ENCODE data around the gene TNPO1. TPM values are rescaled to one million over a fixed set of nuclear protein-coding genes. Genes with fewer than 3 reads are reported as not detected.
"Not testable (repeated sequence)": the region's sequence is repeated elsewhere in the genome, so short reads cannot be mapped to it uniquely, and the experiment has no call there.

The TNPO1 gene
- total RNA-seq, 1 experiment from 2014 or later: 201 TPM

DNA sequence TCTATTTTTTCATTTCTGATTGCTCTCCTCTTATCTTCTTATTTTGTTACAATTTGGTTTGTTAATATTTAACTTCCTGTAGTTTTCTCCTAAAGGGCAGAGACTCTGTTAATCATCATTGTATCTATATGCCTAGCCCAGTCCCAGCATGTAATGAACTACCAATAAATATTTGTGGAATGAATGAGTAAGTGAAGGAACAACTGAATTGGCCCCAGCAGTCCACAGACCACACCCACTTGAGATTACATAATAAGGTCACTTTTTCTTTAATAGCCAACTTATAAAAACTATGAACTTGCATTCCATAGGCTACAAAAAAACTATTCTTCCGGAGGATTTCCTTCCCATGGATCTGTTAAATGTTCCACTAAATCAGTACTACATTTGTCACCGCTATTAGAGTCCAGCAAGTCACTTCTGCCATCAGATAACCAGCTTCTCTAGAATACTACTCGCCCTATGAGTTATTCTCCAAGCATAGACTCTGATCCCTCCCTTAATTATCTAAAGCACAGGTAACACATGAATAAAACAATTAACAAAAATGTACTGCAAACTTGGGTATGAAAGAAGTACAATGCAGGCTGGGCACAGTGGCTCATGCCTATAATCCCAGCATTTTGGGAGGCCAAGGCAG lies 27.5 kb upstream of the TNPO1 start:
- CTCF ChIA-PET: no interaction called here
- H3K9me3 ChIP-seq (ENCODE audit: low read depth, low read length, poor library complexity, severe bottlenecking): no peaks in the 10 kb centered on the region
- no peak overlapping the region for H3K27ac ChIP-seq (ENCODE audit: low read depth, low read length, poor library complexity, severe bottlenecking)
- no peak for DNase-seq (ENCODE audit: low spot score)
- no peaks in the 10 kb centered on the region for H3K36me3 ChIP-seq (ENCODE audit: insufficient read depth, low read length, poor library complexity, severe bottlenecking)
- TF ChIP-seq, protein P1, sequence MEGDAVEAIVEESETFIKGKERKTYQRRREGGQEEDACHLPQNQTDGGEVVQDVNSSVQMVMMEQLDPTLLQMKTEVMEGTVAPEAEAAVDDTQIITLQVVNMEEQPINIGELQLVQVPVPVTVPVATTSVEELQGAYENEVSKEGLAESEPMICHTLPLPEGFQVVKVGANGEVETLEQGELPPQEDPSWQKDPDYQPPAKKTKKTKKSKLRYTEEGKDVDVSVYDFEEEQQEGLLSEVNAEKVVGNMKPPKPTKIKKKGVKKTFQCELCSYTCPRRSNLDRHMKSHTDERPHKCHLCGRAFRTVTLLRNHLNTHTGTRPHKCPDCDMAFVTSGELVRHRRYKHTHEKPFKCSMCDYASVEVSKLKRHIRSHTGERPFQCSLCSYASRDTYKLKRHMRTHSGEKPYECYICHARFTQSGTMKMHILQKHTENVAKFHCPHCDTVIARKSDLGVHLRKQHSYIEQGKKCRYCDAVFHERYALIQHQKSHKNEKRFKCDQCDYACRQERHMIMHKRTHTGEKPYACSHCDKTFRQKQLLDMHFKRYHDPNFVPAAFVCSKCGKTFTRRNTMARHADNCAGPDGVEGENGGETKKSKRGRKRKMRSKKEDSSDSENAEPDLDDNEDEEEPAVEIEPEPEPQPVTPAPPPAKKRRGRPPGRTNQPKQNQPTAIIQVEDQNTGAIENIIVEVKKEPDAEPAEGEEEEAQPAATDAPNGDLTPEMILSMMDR (conservative IDR thresholded peaks at IDR 0.05; ENCODE audit: low read depth, low read length): no peak
- TF ChIP-seq EZH2 (IDR thresholded peaks at IDR 0.05; ENCODE audit: borderline replicate concordance, low read depth, low read length, poor library complexity, severe bottlenecking): no peak
- H3K27me3 ChIP-seq (replicated peaks; ENCODE audit: insufficient read depth, low read depth, low read length, poor library complexity): peaks cover 5% of the 10 kb centered on the region
- no TSS peak for BruUV-seq (replicated peaks)
- intact Hi-C loops (cut with micrococcal nuclease; ENCODE audit: unreplicated experiment): no loop called here
- POLR2A ChIA-PET (ENCODE audit: low non-redundant PET): no interaction called here
- no peaks in the 10 kb centered on the region for H3K4me1 ChIP-seq (ENCODE audit: insufficient read depth, low read length, poor library complexity, severe bottlenecking)
- H3K4me3 ChIP-seq (ENCODE audit: low read depth, low read length, poor library complexity, severe bottlenecking): no peak overlapping the region

GRCh38 chr5:72790186-72790585 lies 26.3 kb upstream of the TNPO1 start:
- ChIA-PET POLR2A (ENCODE audit: low non-redundant PET) (no interaction called here), CTCF (no interaction called here)
- Histone ChIP-seq H3K27ac (ENCODE audit: low read depth, low read length, poor library complexity, severe bottlenecking) (no peak overlapping the region), H3K4me3 (ENCODE audit: low read depth, low read length, poor library complexity, severe bottlenecking) (no peak overlapping the region), H3K4me1 (ENCODE audit: insufficient read depth, low read length, poor library complexity, severe bottlenecking) (no peaks in the 10 kb centered on the region), H3K9me3 (ENCODE audit: low read depth, low read length, poor library complexity, severe bottlenecking) (no peaks in the 10 kb centered on the region), H3K36me3 (ENCODE audit: insufficient read depth, low read length, poor library complexity, severe bottlenecking) (no peaks in the 10 kb centered on the region), H3K27me3 (replicated peaks; ENCODE audit: insufficient read depth, low read depth, low read length, poor library complexity) (peaks cover 5% of the 10 kb centered on the region)
- intact Hi-C loops (cut with micrococcal nuclease; ENCODE audit: unreplicated experiment): no loop called here
- DNase-seq (ENCODE audit: low spot score): no peak
- no TSS peak for BruUV-seq (replicated peaks)
- no peak for TF ChIP-seq EZH2 (IDR thresholded peaks at IDR 0.05; ENCODE audit: borderline replicate concordance, low read depth, low read length, poor library complexity, severe bottlenecking)
- TF ChIP-seq, protein P1 (conservative IDR thresholded peaks at IDR 0.05; ENCODE audit: low read depth, low read length): no peak

GRCh38 chr5:72792662-72793061 lies 23.8 kb upstream of the TNPO1 start:
- CTCF ChIA-PET; DNase-seq (ENCODE audit: low spot score); BruUV-seq (replicated peaks); H3K27me3 ChIP-seq (replicated peaks; ENCODE audit: insufficient read depth, low read depth, low read length, poor library complexity); H3K4me1 ChIP-seq (ENCODE audit: insufficient read depth, low read length, poor library complexity, severe bottlenecking); H3K4me3 ChIP-seq (ENCODE audit: low read depth, low read length, poor library complexity, severe bottlenecking); H3K9me3 ChIP-seq (ENCODE audit: low read depth, low read length, poor library complexity, severe bottlenecking); H3K27ac ChIP-seq (ENCODE audit: low read depth, low read length, poor library complexity, severe bottlenecking); H3K36me3 ChIP-seq (ENCODE audit: insufficient read depth, low read length, poor library complexity, severe bottlenecking); POLR2A ChIA-PET (ENCODE audit: low non-redundant PET); intact Hi-C loops (cut with micrococcal nuclease; ENCODE audit: unreplicated experiment): not testable (repeated sequence)

GRCh38 chr5:72796001-72796400 lies 20.5 kb upstream of the TNPO1 start:
- Histone ChIP-seq H3K27ac (ENCODE audit: low read depth, low read length, poor library complexity, severe bottlenecking) (no peak overlapping the region), H3K27me3 (replicated peaks; ENCODE audit: insufficient read depth, low read depth, low read length, poor library complexity) (peaks cover 4% of the 10 kb centered on the region), H3K4me3 (ENCODE audit: low read depth, low read length, poor library complexity, severe bottlenecking) (no peak overlapping the region), H3K36me3 (ENCODE audit: insufficient read depth, low read length, poor library complexity, severe bottlenecking) (no peaks in the 10 kb centered on the region), H3K4me1 (ENCODE audit: insufficient read depth, low read length, poor library complexity, severe bottlenecking) (no peaks in the 10 kb centered on the region), H3K9me3 (ENCODE audit: low read depth, low read length, poor library complexity, severe bottlenecking) (no peaks in the 10 kb centered on the region)
- no TSS peak for BruUV-seq (replicated peaks)
- CTCF ChIA-PET: no interaction called here
- POLR2A ChIA-PET (ENCODE audit: low non-redundant PET): no interaction called here
- no peak for TF ChIP-seq EZH2 (IDR thresholded peaks at IDR 0.05; ENCODE audit: borderline replicate concordance, low read depth, low read length, poor library complexity, severe bottlenecking)
- TF ChIP-seq, protein P1 (conservative IDR thresholded peaks at IDR 0.05; ENCODE audit: low read depth, low read length): no peak
- intact Hi-C loops (cut with micrococcal nuclease; ENCODE audit: unreplicated experiment): no loop called here
- DNase-seq (ENCODE audit: low spot score): no peak
